Left renal cortex interstitium (tissue), 4 donors: ENCODE measurements around the gene ADGRL2. TPM values are rescaled to one million over a fixed set of nuclear protein-coding genes. Genes with fewer than 3 reads are reported as not detected.

Source experiments
- DNase-seq, 4 donors: peaks; one replicate each; pipeline ENCODE4 v3.0.0-alpha.2; 2013; ENCODE audit warnings: low read depth in 4 of 4, low spot score in 2 of 4, missing footprints in 1 of 4
- polyA plus RNA-seq, 4 donors: library from polyadenylated mRNA; unstranded; fragments of 120-200 nt; gene quantifications; one replicate each; pipeline ENCODE4 v1.2.1, GENCODE V29; 2013; ENCODE audit not compliant: insufficient read length in 4 of 4

Gene ADGRL2
- polyA plus RNA-seq, 4 donors: 145 to 177 (median 158) TPM

GRCh38 chr1:81805537-81806431 lies 5.0 kb downstream of the ADGRL2 start:
- DNase-seq: no peak

- DNase-seq: no peak
These were observed 5.7 kb downstream of the ADGRL2 start for GRCh38 chr1:81806432-81806770.

GRCh38 chr1:81808760-81809159 lies 8.0 kb downstream of the ADGRL2 start:
- DNase-seq: no peak

GRCh38 chr1:81809808-81810207 lies 9.1 kb downstream of the ADGRL2 start:
- no peak for DNase-seq

- DNase-seq: no peak
These were observed 11.1 kb downstream of the ADGRL2 start for GRCh38 chr1:81811757-81812371.

- DNase-seq: no peak
These were observed 12.0 kb downstream of the ADGRL2 start for GRCh38 chr1:81812712-81813111.

GRCh38 chr1:81813691-81814090 lies 13.0 kb downstream of the ADGRL2 start:
- no peak for DNase-seq

- DNase-seq: no peak
These were observed 18.9 kb downstream of the ADGRL2 start for GRCh38 chr1:81819613-81820012.

- DNase-seq: no peak
These were observed 20.0 kb downstream of the ADGRL2 start for GRCh38 chr1:81820765-81821164.

GRCh38 chr1:81823082-81823481 lies 22.3 kb downstream of the ADGRL2 start:
- DNase-seq: no peak

GRCh38 chr1:81824759-81825158 lies 24.0 kb downstream of the ADGRL2 start:
- DNase-seq: no peak

- DNase-seq: no peak
These were observed 27.2 kb downstream of the ADGRL2 start for GRCh38 chr1:81827942-81828341.

GRCh38 chr1:81832573-81832972 lies 31.8 kb downstream of the ADGRL2 start:
- DNase-seq: no peak

- no peak for DNase-seq
These were observed 33.0 kb downstream of the ADGRL2 start for GRCh38 chr1:81833722-81834121.

- DNase-seq: no peak
These were observed 33.5 kb downstream of the ADGRL2 start for GRCh38 chr1:81834268-81834667.

GRCh38 chr1:81834921-81835698 lies 34.4 kb downstream of the ADGRL2 start:
- DNase-seq: no peak

- no peak for DNase-seq
These were observed 35.4 kb downstream of the ADGRL2 start for GRCh38 chr1:81836007-81836626.

- DNase-seq: no peak
These were observed 38.0 kb downstream of the ADGRL2 start for GRCh38 chr1:81838600-81839218.

- DNase-seq: no peak
These were observed 40.1 kb downstream of the ADGRL2 start for GRCh38 chr1:81840805-81841204.

- no peak for DNase-seq
These were observed 41.1 kb downstream of the ADGRL2 start for GRCh38 chr1:81841795-81842194.

- DNase-seq: no peak
These were observed 43.7 kb downstream of the ADGRL2 start for GRCh38 chr1:81844477-81844876.
